Liver (tissue), 3 donors: Measurements from ENCODE around the gene LPAR4.

Experiments
- EGR1 ChIP-seq, 2 donors: IDR thresholded peaks; 2 replicates each; pipeline ENCODE4 v1.6.1; 2016 to 2018; ENCODE audit warnings: antibody characterized with exemption in 2 of 2, low read depth in 2 of 2
- FOXA1 ChIP-seq: IDR thresholded peaks from 2 replicates; pipeline ENCODE4 v1.6.1; 2016; ENCODE audit warnings: antibody characterized with exemption
- GABPA ChIP-seq, 2 donors: IDR thresholded peaks in 1 of 2; conservative IDR thresholded peaks in 1 of 2; 2 replicates each; pipeline ENCODE4 v1.6.1; 2016; ENCODE audit warnings: antibody characterized with exemption in 2 of 2, mild to moderate bottlenecking in 1 of 2, moderate library complexity in 1 of 2
- RAD21 ChIP-seq, 2 donors: IDR thresholded peaks; 2 replicates each; pipeline ENCODE4 v1.6.1; 2016; ENCODE audit warnings: antibody characterized with exemption in 2 of 2, mild to moderate bottlenecking in 2 of 2
- RXRA ChIP-seq, 2 donors: IDR thresholded peaks; 2 replicates each; pipeline ENCODE4 v1.6.1; 2017 to 2018; ENCODE audit warnings: antibody characterized with exemption in 2 of 2, mild to moderate bottlenecking in 1 of 2
- TAF1 ChIP-seq: conservative IDR thresholded peaks from 2 replicates; pipeline ENCODE4 v1.6.1; 2016; ENCODE audit warnings: antibody characterized with exemption, mild to moderate bottlenecking
- YY1 ChIP-seq: IDR thresholded peaks from 2 replicates; pipeline ENCODE4 v1.6.1; 2016; ENCODE audit warnings: antibody characterized with exemption, mild to moderate bottlenecking
- TF ChIP-seq, protein P1 (sequence below): fragments of 150-350 bp; IDR thresholded peaks from 2 replicates; pipeline ENCODE4 v1.5.1; 2017; ENCODE audit warnings: improper control_type of control experiment, low read depth, low read length; ENCODE audit not compliant: missing input control
- TF ChIP-seq, protein P2 (sequence below): IDR thresholded peaks from 2 replicates; pipeline ENCODE4 v1.6.1; 2016; ENCODE audit warnings: antibody characterized with exemption, mild to moderate bottlenecking
- TF ChIP-seq, protein P3 (sequence below): IDR thresholded peaks from 2 replicates; pipeline ENCODE4 v1.6.1; 2016; ENCODE audit warnings: antibody characterized with exemption
- TF ChIP-seq, protein P4 (sequence below): IDR thresholded peaks from 2 replicates; pipeline ENCODE4 v1.6.1; 2016; ENCODE audit warnings: antibody characterized with exemption
- donor health status: healthy.
- donor health status: healthy.

DNA sequence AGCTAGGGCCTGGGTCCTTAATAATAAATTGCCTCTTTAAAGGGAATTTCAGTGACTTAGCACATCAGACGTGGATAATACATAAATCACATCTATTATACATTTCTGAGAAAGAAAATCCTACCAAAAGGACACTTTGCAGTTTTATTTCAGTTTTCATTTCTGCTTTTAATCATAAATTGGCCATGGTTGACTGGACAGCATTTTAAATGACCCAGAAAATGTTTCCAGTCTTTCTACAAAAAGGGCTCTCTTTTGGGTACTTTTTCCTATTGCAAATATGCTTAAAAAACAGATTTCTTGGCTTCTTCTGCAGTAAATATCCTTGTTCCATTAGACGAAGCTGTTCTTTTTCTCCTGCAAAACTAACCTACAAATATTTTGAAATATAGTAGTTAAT lies 41.4 kb upstream of the LPAR4 start:
- no peak for TF ChIP-seq FOXA1
- no peak for TF ChIP-seq TAF1
- TF ChIP-seq, protein P1, sequence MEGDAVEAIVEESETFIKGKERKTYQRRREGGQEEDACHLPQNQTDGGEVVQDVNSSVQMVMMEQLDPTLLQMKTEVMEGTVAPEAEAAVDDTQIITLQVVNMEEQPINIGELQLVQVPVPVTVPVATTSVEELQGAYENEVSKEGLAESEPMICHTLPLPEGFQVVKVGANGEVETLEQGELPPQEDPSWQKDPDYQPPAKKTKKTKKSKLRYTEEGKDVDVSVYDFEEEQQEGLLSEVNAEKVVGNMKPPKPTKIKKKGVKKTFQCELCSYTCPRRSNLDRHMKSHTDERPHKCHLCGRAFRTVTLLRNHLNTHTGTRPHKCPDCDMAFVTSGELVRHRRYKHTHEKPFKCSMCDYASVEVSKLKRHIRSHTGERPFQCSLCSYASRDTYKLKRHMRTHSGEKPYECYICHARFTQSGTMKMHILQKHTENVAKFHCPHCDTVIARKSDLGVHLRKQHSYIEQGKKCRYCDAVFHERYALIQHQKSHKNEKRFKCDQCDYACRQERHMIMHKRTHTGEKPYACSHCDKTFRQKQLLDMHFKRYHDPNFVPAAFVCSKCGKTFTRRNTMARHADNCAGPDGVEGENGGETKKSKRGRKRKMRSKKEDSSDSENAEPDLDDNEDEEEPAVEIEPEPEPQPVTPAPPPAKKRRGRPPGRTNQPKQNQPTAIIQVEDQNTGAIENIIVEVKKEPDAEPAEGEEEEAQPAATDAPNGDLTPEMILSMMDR: no peak
- TF ChIP-seq, protein P2, sequence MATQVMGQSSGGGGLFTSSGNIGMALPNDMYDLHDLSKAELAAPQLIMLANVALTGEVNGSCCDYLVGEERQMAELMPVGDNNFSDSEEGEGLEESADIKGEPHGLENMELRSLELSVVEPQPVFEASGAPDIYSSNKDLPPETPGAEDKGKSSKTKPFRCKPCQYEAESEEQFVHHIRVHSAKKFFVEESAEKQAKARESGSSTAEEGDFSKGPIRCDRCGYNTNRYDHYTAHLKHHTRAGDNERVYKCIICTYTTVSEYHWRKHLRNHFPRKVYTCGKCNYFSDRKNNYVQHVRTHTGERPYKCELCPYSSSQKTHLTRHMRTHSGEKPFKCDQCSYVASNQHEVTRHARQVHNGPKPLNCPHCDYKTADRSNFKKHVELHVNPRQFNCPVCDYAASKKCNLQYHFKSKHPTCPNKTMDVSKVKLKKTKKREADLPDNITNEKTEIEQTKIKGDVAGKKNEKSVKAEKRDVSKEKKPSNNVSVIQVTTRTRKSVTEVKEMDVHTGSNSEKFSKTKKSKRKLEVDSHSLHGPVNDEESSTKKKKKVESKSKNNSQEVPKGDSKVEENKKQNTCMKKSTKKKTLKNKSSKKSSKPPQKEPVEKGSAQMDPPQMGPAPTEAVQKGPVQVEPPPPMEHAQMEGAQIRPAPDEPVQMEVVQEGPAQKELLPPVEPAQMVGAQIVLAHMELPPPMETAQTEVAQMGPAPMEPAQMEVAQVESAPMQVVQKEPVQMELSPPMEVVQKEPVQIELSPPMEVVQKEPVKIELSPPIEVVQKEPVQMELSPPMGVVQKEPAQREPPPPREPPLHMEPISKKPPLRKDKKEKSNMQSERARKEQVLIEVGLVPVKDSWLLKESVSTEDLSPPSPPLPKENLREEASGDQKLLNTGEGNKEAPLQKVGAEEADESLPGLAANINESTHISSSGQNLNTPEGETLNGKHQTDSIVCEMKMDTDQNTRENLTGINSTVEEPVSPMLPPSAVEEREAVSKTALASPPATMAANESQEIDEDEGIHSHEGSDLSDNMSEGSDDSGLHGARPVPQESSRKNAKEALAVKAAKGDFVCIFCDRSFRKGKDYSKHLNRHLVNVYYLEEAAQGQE: no peak
- no peak for TF ChIP-seq GABPA (IDR thresholded peaks at IDR 0.05 in 1 of 2, conservative IDR thresholded peaks at IDR 0.05 in 1 of 2)
- TF ChIP-seq RAD21 (IDR thresholded peaks at IDR 0.05): no peak
- TF ChIP-seq, protein P3, sequence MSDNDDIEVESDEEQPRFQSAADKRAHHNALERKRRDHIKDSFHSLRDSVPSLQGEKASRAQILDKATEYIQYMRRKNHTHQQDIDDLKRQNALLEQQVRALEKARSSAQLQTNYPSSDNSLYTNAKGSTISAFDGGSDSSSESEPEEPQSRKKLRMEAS: no peak
- no peak for TF ChIP-seq RXRA (IDR thresholded peaks at IDR 0.05)
- TF ChIP-seq EGR1 (IDR thresholded peaks at IDR 0.05; ENCODE audit: low read depth in 2 of 2): no peak
- TF ChIP-seq YY1: no peak
- TF ChIP-seq, protein P4, sequence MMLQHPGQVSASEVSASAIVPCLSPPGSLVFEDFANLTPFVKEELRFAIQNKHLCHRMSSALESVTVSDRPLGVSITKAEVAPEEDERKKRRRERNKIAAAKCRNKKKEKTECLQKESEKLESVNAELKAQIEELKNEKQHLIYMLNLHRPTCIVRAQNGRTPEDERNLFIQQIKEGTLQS: no peak
